GM19025 (cell line): ENCODE measurements around the gene FKBP1A.

Experiments used
- ATAC-seq: cut with Tn5 transposase; IDR thresholded peaks from one replicate; pipeline ENCODE4 v1.9.1; 2021; ENCODE audit warnings: mild to moderate bottlenecking, low read depth, moderate library complexity; ENCODE audit not compliant: unreplicated experiment

The FKBP1A gene

GRCh38 chr20:1335961-1336698 is 56.7 kb downstream of the FKBP1A start:
- ATAC-seq = no peak

- no peak for ATAC-seq
These were observed 58.1 kb downstream of the FKBP1A start for GRCh38 chr20:1334761-1335160.

GRCh38 chr20:1334370-1334731 is 58.5 kb downstream of the FKBP1A start:
- no peak for ATAC-seq

GRCh38 chr20:1333462-1334369 is 59.1 kb downstream of the FKBP1A start:
- no peak for ATAC-seq

- no peak for ATAC-seq
These were observed 60.0 kb downstream of the FKBP1A start for GRCh38 chr20:1332749-1333300.

GRCh38 chr20:1331801-1332453 is 60.9 kb downstream of the FKBP1A start:
- ATAC-seq = no peak

GRCh38 chr20:1331101-1331500 is 61.8 kb downstream of the FKBP1A start:
- ATAC-seq = no peak

GRCh38 chr20:1330075-1330830 is 62.6 kb downstream of the FKBP1A start:
- no peak for ATAC-seq

- ATAC-seq = no peak
These were observed 64.0 kb downstream of the FKBP1A start, which contains the start of gene SDCBP2 for GRCh38 chr20:1328680-1329330. TSS of gene SDCBP2 (minus strand) at chr20:1329139. CDS start at chr20:1320416, 8,723 bp downstream.

- ATAC-seq = no peak
These were observed 64.8 kb downstream of the FKBP1A start for GRCh38 chr20:1327827-1328679.

GRCh38 chr20:1327241-1327653 is 65.6 kb downstream of the FKBP1A start:
- ATAC-seq = no peak

GRCh38 chr20:1326031-1326930 is 66.6 kb downstream of the FKBP1A start:
- no peak for ATAC-seq

- peak; percentile 92 for ATAC-seq
These were observed 67.5 kb downstream of the FKBP1A start for GRCh38 chr20:1325173-1326030.

GRCh38 chr20:1324598-1325172 is 68.2 kb downstream of the FKBP1A start:
- no peak for ATAC-seq

- no peak for ATAC-seq
These were observed 68.8 kb downstream of the FKBP1A start for GRCh38 chr20:1323830-1324597.

GRCh38 chr20:1323256-1323655 is 69.6 kb downstream of the FKBP1A start:
- ATAC-seq = no peak
